IPS-18c (cell line): Measurements from ENCODE around the gene FGFBP2.

Experiments
- H3K4me3 ChIP-seq: 2 replicates; pipeline ENCODE4 v1.7.0; 2013; ENCODE audit warnings: low read depth, mild to moderate bottlenecking, low read length, moderate library complexity; ENCODE audit not compliant: insufficient read depth
- H3K9me3 ChIP-seq: one replicate; pipeline ENCODE4 v1.6.1; 2013; ENCODE audit warnings: mild to moderate bottlenecking, low read length, moderate library complexity; ENCODE audit not compliant: control insufficient read depth, insufficient read depth

The FGFBP2 gene

GRCh38 chr4:15963001-15963451, at the start of gene FGFBP2:
Gene FGFBP2, minus strand, starts transcription at chr4:15963175. Its CDS starts 46 bp downstream, at chr4:15963129.
- Histone ChIP-seq H3K4me3 (no peak within 1 kb of the TSS), H3K9me3 (no peaks in the 10 kb centered on the region)

- Histone ChIP-seq H3K9me3 (no peaks in the 10 kb centered on the region), H3K4me3 (no peak overlapping the region)
These were observed 48.2 kb upstream of the FGFBP2 start for GRCh38 chr4:16011173-16011572.

- Histone ChIP-seq H3K4me3 (no peak overlapping the region), H3K9me3 (no peaks in the 10 kb centered on the region)
These were observed 46.2 kb upstream of the FGFBP2 start for GRCh38 chr4:16009153-16009552.

- Histone ChIP-seq H3K9me3 (no peaks in the 10 kb centered on the region), H3K4me3 (no peak overlapping the region)
These were observed 44.6 kb upstream of the FGFBP2 start for GRCh38 chr4:16007471-16008095.

GRCh38 chr4:16006771-16007446, 43.9 kb upstream of the FGFBP2 start:
- Histone ChIP-seq H3K9me3 (no peaks in the 10 kb centered on the region), H3K4me3 (no peak overlapping the region)

GRCh38 chr4:16005676-16006075, 42.7 kb upstream of the FGFBP2 start:
- no peak overlapping the region for H3K4me3 ChIP-seq

GRCh38 chr4:16001484-16001858, 38.5 kb upstream of the FGFBP2 start:
- Histone ChIP-seq H3K4me3 (no peak overlapping the region), H3K9me3 (no peaks in the 10 kb centered on the region)

More at GRCh38 chr4:16005676-16006075, 42.7 kb upstream of the FGFBP2 start:
- H3K9me3 ChIP-seq: no peaks in the 10 kb centered on the region

- H3K9me3 ChIP-seq: no peaks in the 10 kb centered on the region
- H3K4me3 ChIP-seq: no peak overlapping the region
These were observed 37.9 kb upstream of the FGFBP2 start for GRCh38 chr4:16000708-16001483.

- no peak overlapping the region for H3K4me3 ChIP-seq
- no peaks in the 10 kb centered on the region for H3K9me3 ChIP-seq
These were observed 33.8 kb upstream of the FGFBP2 start for GRCh38 chr4:15996773-15997172.

- no peaks in the 10 kb centered on the region for H3K9me3 ChIP-seq
- H3K4me3 ChIP-seq: no peak overlapping the region
These were observed 32.9 kb upstream of the FGFBP2 start for GRCh38 chr4:15995826-15996225.

GRCh38 chr4:15992167-15992485, 29.2 kb upstream of the FGFBP2 start:
- H3K9me3 ChIP-seq: peaks cover 3% of the 10 kb centered on the region

GRCh38 chr4:15990570-15991285, 27.8 kb upstream of the FGFBP2 start:
- Histone ChIP-seq H3K9me3 (peaks cover 3% of the 10 kb centered on the region), H3K4me3 (no peak overlapping the region)

More at GRCh38 chr4:15992167-15992485, 29.2 kb upstream of the FGFBP2 start:
- no peak overlapping the region for H3K4me3 ChIP-seq

GRCh38 chr4:15989424-15989823, 26.4 kb upstream of the FGFBP2 start:
- H3K4me3 ChIP-seq: no peak overlapping the region
- peaks cover 3% of the 10 kb centered on the region for H3K9me3 ChIP-seq

- peaks cover 3% of the 10 kb centered on the region for H3K9me3 ChIP-seq
- H3K4me3 ChIP-seq: no peak overlapping the region
These were observed 25.2 kb upstream of the FGFBP2 start for GRCh38 chr4:15988222-15988621.

- Histone ChIP-seq H3K4me3 (no peak overlapping the region), H3K9me3 (peaks cover 3% of the 10 kb centered on the region)
These were observed 23.9 kb upstream of the FGFBP2 start for GRCh38 chr4:15986907-15987306.

- no peaks in the 10 kb centered on the region for H3K9me3 ChIP-seq
- no peak overlapping the region for H3K4me3 ChIP-seq
These were observed 20.6 kb upstream of the FGFBP2 start for GRCh38 chr4:15983610-15984009.

GRCh38 chr4:15982842-15983524, 20.0 kb upstream of the FGFBP2 start:
- Histone ChIP-seq H3K4me3 (no peak overlapping the region), H3K9me3 (no peaks in the 10 kb centered on the region)
